ENCODE measurements around the gene TSPAN33.
"Not testable (repeated sequence)": the region's sequence is repeated elsewhere in the genome, so short reads cannot be mapped to it uniquely, and the experiment has no call there.

The TSPAN33 gene

GRCh38 chr7:129169171-129169671 is 24.7 kb downstream of the TSPAN33 start:
- in situ Hi-C loops (cut with HindIII; ENCODE audit: low sequenced_read_pairs): no loop called here

GRCh38 chr7:129169686-129170440 is 25.4 kb downstream of the TSPAN33 start:
- in situ Hi-C loops (cut with HindIII; ENCODE audit: low sequenced_read_pairs): no loop called here

- in situ Hi-C loops (cut with HindIII; ENCODE audit: low sequenced_read_pairs): no loop called here
Observed at GRCh38 chr7:129170441-129171021, 26.0 kb downstream of the TSPAN33 start.

GRCh38 chr7:129173861-129174260 is 29.4 kb downstream of the TSPAN33 start:
- in situ Hi-C loops (cut with HindIII; ENCODE audit: low sequenced_read_pairs): not testable (repeated sequence)

GRCh38 chr7:129176916-129177710 is 32.6 kb downstream of the TSPAN33 start:
- in situ Hi-C loops (cut with HindIII; ENCODE audit: low sequenced_read_pairs): no loop called here

- in situ Hi-C loops (cut with HindIII; ENCODE audit: low sequenced_read_pairs): no loop called here
Observed at GRCh38 chr7:129184981-129185670, 40.6 kb downstream of the TSPAN33 start.

- in situ Hi-C loops (cut with HindIII; ENCODE audit: low sequenced_read_pairs): no loop called here
Observed at GRCh38 chr7:129186749-129187260, 42.3 kb downstream of the TSPAN33 start.

- in situ Hi-C loops (cut with HindIII; ENCODE audit: low sequenced_read_pairs): no loop called here
Observed at GRCh38 chr7:129187681-129188371, 43.3 kb downstream of the TSPAN33 start.

- in situ Hi-C loops (cut with HindIII; ENCODE audit: low sequenced_read_pairs): no loop called here
Observed at GRCh38 chr7:129188372-129188891, 43.9 kb downstream of the TSPAN33 start, which contains the start of gene SMO. TSS of gene SMO (plus strand) at chr7:129188633. CDS start at chr7:129189152, 519 bp downstream.

- in situ Hi-C loops (cut with HindIII; ENCODE audit: low sequenced_read_pairs): no loop called here
Observed at GRCh38 chr7:129188892-129189660, 44.6 kb downstream of the TSPAN33 start.

GRCh38 chr7:129189661-129190310 is 45.3 kb downstream of the TSPAN33 start:
- in situ Hi-C loops (cut with HindIII; ENCODE audit: low sequenced_read_pairs): no loop called here

- in situ Hi-C loops (cut with HindIII; ENCODE audit: low sequenced_read_pairs): no loop called here
Observed at GRCh38 chr7:129191272-129191671, 46.8 kb downstream of the TSPAN33 start.

GRCh38 chr7:129193892-129194291 is 49.4 kb downstream of the TSPAN33 start:
- in situ Hi-C loops (cut with HindIII; ENCODE audit: low sequenced_read_pairs): no loop called here

- in situ Hi-C loops (cut with HindIII; ENCODE audit: low sequenced_read_pairs): no loop called here
Observed at GRCh38 chr7:129197771-129198170, 53.3 kb downstream of the TSPAN33 start.

GRCh38 chr7:129199406-129199805 is 54.9 kb downstream of the TSPAN33 start:
- in situ Hi-C loops (cut with HindIII; ENCODE audit: low sequenced_read_pairs): no loop called here

GRCh38 chr7:129202058-129202777 is 57.7 kb downstream of the TSPAN33 start:
- in situ Hi-C loops (cut with HindIII; ENCODE audit: low sequenced_read_pairs): no loop called here

GRCh38 chr7:129203050-129203741 is 58.7 kb downstream of the TSPAN33 start:
- in situ Hi-C loops (cut with HindIII; ENCODE audit: low sequenced_read_pairs): no loop called here

All from DLD1 (cell line).